Fibroblast of lung (primary cell): ENCODE data around the gene IL22RA2. TPM values are rescaled to one million over a fixed set of nuclear protein-coding genes. Genes with fewer than 3 reads are reported as not detected.
"Not testable (repeated sequence)": the region's sequence is repeated elsewhere in the genome, so short reads cannot be mapped to it uniquely, and the experiment has no call there.

Experiments used
- DNase-seq, 2 donors: peaks; one replicate each; pipeline versions ENCODE4 v3.0.0 to v3.0.0-alpha.2; 2010; ENCODE audit warnings: low read depth in 2 of 2
- H2AFZ ChIP-seq: 2 replicates; pipeline ENCODE4 v1.5.1; 2012; ENCODE audit warnings: low read length, control low read depth, inconsistent platforms
- H3K27ac ChIP-seq: 2 replicates; pipeline ENCODE4 v1.5.1; 2011; ENCODE audit warnings: low read length, control low read depth; ENCODE audit not compliant: insufficient read depth
- H3K27me3 ChIP-seq: 2 replicates; pipeline ENCODE4 v1.5.1; 2011; ENCODE audit warnings: mild to moderate bottlenecking, low read length; ENCODE audit not compliant: control insufficient read depth, insufficient read depth
- H3K36me3 ChIP-seq: 2 replicates; pipeline ENCODE4 v1.5.1; 2011; ENCODE audit warnings: low read length; ENCODE audit not compliant: control insufficient read depth, insufficient read depth
- H3K4me1 ChIP-seq: 2 replicates; pipeline ENCODE4 v1.5.1; 2011; ENCODE audit warnings: low read length; ENCODE audit not compliant: control insufficient read depth, insufficient read depth; ENCODE audit errors: extremely low read depth
- H3K4me2 ChIP-seq: 2 replicates; pipeline ENCODE4 v1.5.1; 2011; ENCODE audit warnings: low read length, control low read depth; ENCODE audit not compliant: insufficient read depth; ENCODE audit errors: extremely low read depth
- H3K4me3 ChIP-seq, 4 experiments: fragments of 200-600 bp in 1 of 4; sonication (generic) in 1 of 4; replicated peaks in 1 of 4; 2 replicates each; pipeline ENCODE4 v1.5.1; 2011 to 2016; ENCODE audit warnings: low read length in 4 of 4, low read depth in 3 of 4, mild to moderate bottlenecking in 3 of 4, control low read depth in 2 of 4, inconsistent platforms in 1 of 4, mixed read lengths in 1 of 4; ENCODE audit not compliant: insufficient read depth in 1 of 4; ENCODE audit errors: control extremely low read depth in 1 of 4
- H3K79me2 ChIP-seq: 2 replicates; pipeline ENCODE4 v1.5.1; 2012; ENCODE audit warnings: mild to moderate bottlenecking, low read length, inconsistent platforms; ENCODE audit not compliant: control insufficient read depth, insufficient read depth
- H3K9ac ChIP-seq: 2 replicates; pipeline ENCODE4 v1.5.1; 2011; ENCODE audit warnings: mild to moderate bottlenecking, low read length, control low read depth; ENCODE audit not compliant: insufficient read depth
- H3K9me3 ChIP-seq: 2 replicates; pipeline ENCODE4 v1.5.1; 2012; ENCODE audit warnings: low read depth, low read length; ENCODE audit not compliant: control insufficient read depth, insufficient read depth
- H4K20me1 ChIP-seq: 2 replicates; pipeline ENCODE4 v1.5.1; 2011; ENCODE audit warnings: low read length; ENCODE audit not compliant: control insufficient read depth, insufficient read depth; ENCODE audit errors: extremely low read depth
- CTCF ChIP-seq, 2 donors: IDR thresholded peaks in 1 of 2; conservative IDR thresholded peaks in 1 of 2; 1 replicate in 1 of 2; 2 replicates in 1 of 2; pipeline ENCODE4 v1.5.1; 2011 to 2012; ENCODE audit warnings: low read length in 2 of 2, control low read depth in 1 of 2, inconsistent platforms in 1 of 2, low read depth in 1 of 2, mild to moderate bottlenecking in 1 of 2
- EZH2 ChIP-seq: IDR thresholded peaks from 2 replicates; pipeline ENCODE4 v1.5.1; 2012; ENCODE audit warnings: low read length, control low read depth, mild to moderate bottlenecking; ENCODE audit errors: missing control alignments
- polyA plus RNA-seq, 2 donors: library from polyadenylated mRNA; depleted of rRNA in 1 of 2; stranded (reverse) in 1 of 2; unstranded in 1 of 2; fragments of >200 nt; gene quantifications; 2 replicates each; pipeline ENCODE4 v1.2.1, GENCODE V29; 2011 to 2012; ENCODE audit warnings: missing spikeins in 1 of 2
- total RNA-seq: library from RNA; depleted of rRNA; stranded (reverse); fragments of >200 nt; gene quantifications from 2 replicates; pipeline ENCODE4 v1.2.1, GENCODE V29; 2014

IL22RA2 gene
- total and polyA plus RNA-seq, 2 donors (not counting 1 experiment from before 2014, with no cell fraction given): not detected

GRCh38 chr6:137107767-137108105, 65.7 kb downstream of the IL22RA2 start:
- Histone ChIP-seq H3K4me1 (no peaks in the 10 kb centered on the region), H3K4me3 (no peak overlapping the region), H3K9ac (no peak overlapping the region), H3K27ac (no peak overlapping the region), H3K36me3 (no peaks in the 10 kb centered on the region), H3K4me2 (no peak overlapping the region), H3K27me3 (no peaks in the 10 kb centered on the region), H3K79me2 (no peaks in the 10 kb centered on the region), H2AFZ (no peak overlapping the region), H3K9me3 (no peaks in the 10 kb centered on the region), H4K20me1 (no peaks in the 10 kb centered on the region)
- no peak for TF ChIP-seq EZH2
- no peak for TF ChIP-seq CTCF (conservative IDR thresholded peaks at IDR 0.05 in 1 of 2, IDR thresholded peaks at IDR 0.05 in 1 of 2; ENCODE audit: low read depth in 1 of 2, low read length in 2 of 2)
- DNase-seq: no peak

- H4K20me1 ChIP-seq, H3K4me3 ChIP-seq, H3K9ac ChIP-seq, H3K79me2 ChIP-seq, H2AFZ ChIP-seq, H3K27ac ChIP-seq, H3K27me3 ChIP-seq, H3K36me3 ChIP-seq, H3K4me2 ChIP-seq, H3K4me1 ChIP-seq, H3K9me3 ChIP-seq, DNase-seq: not testable (repeated sequence)
Measured at GRCh38 chr6:137107047-137107766, 66.2 kb downstream of the IL22RA2 start.

- Histone ChIP-seq H3K27me3 (no peaks in the 10 kb centered on the region), H3K9me3 (no peaks in the 10 kb centered on the region), H4K20me1 (no peaks in the 10 kb centered on the region), H2AFZ (no peak overlapping the region), H3K79me2 (no peaks in the 10 kb centered on the region), H3K9ac (no peak overlapping the region), H3K27ac (no peak overlapping the region), H3K4me1 (no peaks in the 10 kb centered on the region), H3K4me3 (no peak overlapping the region), H3K4me2 (no peak overlapping the region), H3K36me3 (no peaks in the 10 kb centered on the region)
- no peak for TF ChIP-seq CTCF (conservative IDR thresholded peaks at IDR 0.05 in 1 of 2, IDR thresholded peaks at IDR 0.05 in 1 of 2; ENCODE audit: low read depth in 1 of 2, low read length in 2 of 2)
- TF ChIP-seq EZH2: no peak
- DNase-seq: no peak
Measured at GRCh38 chr6:137106183-137106582, 67.3 kb downstream of the IL22RA2 start.
